H1 (cell line): ENCODE results near the gene RMC1. TPM values are rescaled to one million over a fixed set of nuclear protein-coding genes. Genes with fewer than 3 reads are reported as not detected.

Experiments
- CTCF ChIA-PET: fragments of 300-600 bp; sonication (Branson Sonifier 250); formaldehyde crosslinking; loops from one replicate; lab custom pipeline; 2021; ENCODE audit not compliant: partially characterized antibody; lab: Charles Lee
- POLR2A ChIA-PET: fragments of 300-600 bp; sonication (Branson Sonifier 250); formaldehyde crosslinking; loops from one replicate; lab custom pipeline; 2021; ENCODE audit warnings: inconsistent platforms; ENCODE audit not compliant: partially characterized antibody; lab: Charles Lee
- DNase-seq, 2 experiments: peaks; one replicate each; pipeline versions ENCODE4 v3.0.0 to v3.0.0-alpha.2; 2010 to 2022; ENCODE audit warnings: low spot score in 2 of 2, low read depth in 1 of 2, mixed read lengths in 1 of 2
- FAIRE-seq: peaks from 2 replicates; lab custom pipeline; 2011; peaks lifted over from hg19 to GRCh38; lab: Jason Lieb, UNC
- H2AFZ ChIP-seq: 2 replicates; pipeline ENCODE4 v1.8.1; 2012; ENCODE audit warnings: low read length, inconsistent platforms
- H2AK5ac ChIP-seq: 2 replicates; pipeline ENCODE4 v1.6.1; 2013; ENCODE audit warnings: low read depth, low read length
- H2BK120ac ChIP-seq: replicated peaks from 2 replicates; pipeline ENCODE3; 2013; ENCODE audit warnings: low read depth, low read length, inconsistent platforms
- H2BK12ac ChIP-seq: 2 replicates; pipeline ENCODE4 v1.6.1; 2013; ENCODE audit warnings: low read depth, low read length
- H2BK15ac ChIP-seq: 2 replicates; pipeline ENCODE4 v1.6.1; 2013; ENCODE audit warnings: low read length
- H2BK20ac ChIP-seq: 2 replicates; pipeline ENCODE4 v1.6.1; 2013; ENCODE audit warnings: low read length
- H2BK5ac ChIP-seq: 2 replicates; pipeline ENCODE4 v1.6.1; 2013; ENCODE audit warnings: low read depth, low read length
- H3K14ac ChIP-seq: 2 replicates; pipeline ENCODE4 v1.6.1; 2013; ENCODE audit warnings: inconsistent platforms; ENCODE audit not compliant: insufficient read length
- H3K18ac ChIP-seq: 2 replicates; pipeline ENCODE4 v1.6.1; 2013; ENCODE audit warnings: low read length; ENCODE audit errors: extremely low read depth
- H3K23ac ChIP-seq: 2 replicates; pipeline ENCODE4 v1.6.1; 2013; ENCODE audit warnings: inconsistent platforms; ENCODE audit not compliant: insufficient read length
- H3K23me2 ChIP-seq: 2 replicates; pipeline ENCODE4 v1.6.1; 2013; ENCODE audit warnings: low read depth, low read length
- H3K27ac ChIP-seq: 2 replicates; pipeline ENCODE4 v1.6.1; 2011; ENCODE audit warnings: low read depth, low read length, inconsistent platforms
- H3K27me3 ChIP-seq, 4 experiments: replicated peaks in 1 of 4; 1 replicate in 1 of 4; 2 replicates in 3 of 4; pipeline versions ENCODE4 v1.6.1 to v1.8.1; 2011 to 2013; ENCODE audit warnings: low read length in 3 of 4, mild to moderate bottlenecking in 3 of 4, inconsistent platforms in 2 of 4, mixed read lengths in 2 of 4, moderate library complexity in 1 of 4; ENCODE audit not compliant: control insufficient read depth in 3 of 4, insufficient read depth in 3 of 4; ENCODE audit errors: extremely low read depth in 1 of 4
- H3K36me3 ChIP-seq, 4 experiments: 2 replicates each; pipeline versions ENCODE4 v1.6.1 to v1.8.1; 2011 to 2013; ENCODE audit warnings: mild to moderate bottlenecking in 4 of 4, low read length in 3 of 4, moderate library complexity in 2 of 4, control low read depth in 1 of 4, inconsistent platforms in 1 of 4; ENCODE audit not compliant: insufficient read depth in 4 of 4, control insufficient read depth in 2 of 4
- H3K4ac ChIP-seq: replicated peaks from 2 replicates; pipeline ENCODE3; 2013; ENCODE audit warnings: low read length, low read depth, mixed read lengths, inconsistent platforms; ENCODE audit not compliant: insufficient read length
- H3K4me1 ChIP-seq, 4 experiments: replicated peaks in 1 of 4; 1 replicate in 1 of 4; 2 replicates in 3 of 4; pipeline versions ENCODE4 v1.6.1 to v1.8.1; 2011 to 2013; ENCODE audit warnings: low read length in 3 of 4, inconsistent platforms in 2 of 4, mixed read lengths in 1 of 4; ENCODE audit not compliant: insufficient read depth in 4 of 4, control insufficient read depth in 3 of 4
- H3K4me2 ChIP-seq, 2 experiments: 2 replicates each; pipeline versions ENCODE4 v1.6.1 to v1.8.1; 2011 to 2013; ENCODE audit warnings: low read depth in 2 of 2, low read length in 2 of 2, control low read depth in 1 of 2, inconsistent platforms in 1 of 2, mild to moderate bottlenecking in 1 of 2; ENCODE audit not compliant: insufficient read depth in 1 of 2
- H3K4me3 ChIP-seq, 4 experiments: fragments of 200-600, 300-600 bp in 1 of 4; sonication (generic), shearing (Covaris generic), sonication (Bioruptor Twin) in 1 of 4; 2 replicates each; pipeline versions ENCODE4 v1.5.1 to v1.8.1; 2011 to 2016; ENCODE audit warnings: low read length in 4 of 4, low read depth in 3 of 4, control low read depth in 2 of 4, inconsistent platforms in 2 of 4, mild to moderate bottlenecking in 2 of 4, mixed read lengths in 1 of 4, moderate library complexity in 1 of 4; ENCODE audit not compliant: insufficient read depth in 2 of 4; ENCODE audit errors: extremely low read depth in 1 of 4
- H3K56ac ChIP-seq: replicated peaks from 2 replicates; pipeline ENCODE3; 2013; ENCODE audit warnings: low read depth, mild to moderate bottlenecking, mixed read lengths, low read length, inconsistent platforms; ENCODE audit not compliant: insufficient read length
- H3K79me1 ChIP-seq: 2 replicates; pipeline ENCODE4 v1.6.1; 2013; ENCODE audit warnings: low read depth, low read length, control low read depth
- H3K79me2 ChIP-seq, 2 experiments: 2 replicates each; pipeline versions ENCODE4 v1.6.1 to v1.8.1; 2012 to 2013; ENCODE audit warnings: low read length in 2 of 2, mild to moderate bottlenecking in 2 of 2, inconsistent platforms in 1 of 2; ENCODE audit not compliant: insufficient read depth in 2 of 2, control insufficient read depth in 1 of 2
- H3K9ac ChIP-seq, 4 experiments: replicated peaks in 1 of 4; 1 replicate in 1 of 4; 2 replicates in 3 of 4; pipeline versions ENCODE4 v1.6.1 to v1.8.1; 2011 to 2013; ENCODE audit warnings: low read depth in 3 of 4, low read length in 3 of 4, control low read depth in 2 of 4, mild to moderate bottlenecking in 2 of 4, moderate library complexity in 2 of 4, inconsistent platforms in 1 of 4; ENCODE audit errors: extremely low read depth in 1 of 4
- H3K9me3 ChIP-seq, 2 experiments: 2 replicates each; pipeline versions ENCODE4 v1.6.1 to v1.8.1; 2012 to 2013; ENCODE audit warnings: mild to moderate bottlenecking in 2 of 2, moderate library complexity in 2 of 2, control low read depth in 1 of 2, inconsistent platforms in 1 of 2, low read depth in 1 of 2, low read length in 1 of 2, mixed read lengths in 1 of 2; ENCODE audit not compliant: insufficient read depth in 2 of 2
- H4K20me1 ChIP-seq, 2 experiments: replicated peaks in 1 of 2; 2 replicates each; pipeline versions ENCODE3 to v1.8.1; 2011 to 2013; ENCODE audit warnings: inconsistent platforms in 2 of 2, low read length in 2 of 2, mild to moderate bottlenecking in 1 of 2; ENCODE audit not compliant: insufficient read depth in 2 of 2, control insufficient read depth in 1 of 2
- H4K5ac ChIP-seq: 2 replicates; pipeline ENCODE4 v1.6.1; 2013; ENCODE audit warnings: low read length, low read depth, mixed read lengths, inconsistent platforms; ENCODE audit not compliant: insufficient read length
- H4K8ac ChIP-seq: 2 replicates; pipeline ENCODE4 v1.8.0; 2013; ENCODE audit warnings: mild to moderate bottlenecking, moderate library complexity, low read length, inconsistent platforms; ENCODE audit not compliant: insufficient read depth; ENCODE audit errors: extremely low read depth
- H4K91ac ChIP-seq: replicated peaks from 2 replicates; pipeline ENCODE3; 2013; ENCODE audit warnings: low read length, mixed read lengths, inconsistent platforms; ENCODE audit not compliant: insufficient read length
- MAFK ChIP-seq: IDR thresholded peaks from 2 replicates; pipeline ENCODE4 v1.6.1; 2012; ENCODE audit warnings: low read depth, mild to moderate bottlenecking, improper control_type of control experiment, low read length
- WGBS, 2 experiments: shearing (Covaris generic) in 1 of 2; methylation state at CpG; one replicate each; pipeline versions ENCODE4 v1.1.6 to v1.1.7; 2013 to 2015; ENCODE audit warnings: low lambda C conversion rate in 2 of 2, mixed read lengths in 2 of 2, inconsistent platforms in 1 of 2, low coverage in 1 of 2, missing lambda C conversion rate in 1 of 2; ENCODE audit not compliant: insufficient replicate concordance in 2 of 2, insufficient coverage in 1 of 2, insufficient read length in 1 of 2; ENCODE audit errors: extremely low coverage in 1 of 2, missing lambda C conversion rate in 1 of 2; 5-methylcytosine and 5-hydroxymethylcytosine counted together
- polyA plus RNA-seq, 7 experiments: library from polyadenylated mRNA; depleted of rRNA in 3 of 7; stranded (reverse) in 5 of 7; unstranded in 2 of 7; fragments of >200 nt in 5 of 7; fragments of 200-250 nt in 2 of 7; gene quantifications; 1 replicate in 5 of 7; 2 replicates in 1 of 7; 4 replicates in 1 of 7; pipeline versions ENCODE4 v1.2.1 to v1.2.3, GENCODE V29; 2011 to 2013; ENCODE audit warnings: missing spikeins in 2 of 7, mixed read lengths in 2 of 7
- total RNA-seq: library from RNA; stranded (reverse); fragmentation: NEBNext Ultra II Directional; extraction: Animal tissue kit (Norgen Biotek cat#: 25700); gene quantifications from 2 replicates; pipeline ENCODE4 v1.2.1, GENCODE V29; 2021

Gene RMC1
- total and polyA plus RNA-seq, 2 of the 8 experiments (the other 6 are each of a cell fraction or from before 2014, with no cell fraction given) = 16.4 to 20.1 TPM

GRCh38 chr18:23499291-23499781 is 4.0 kb upstream of the RMC1 start:
- no peak overlapping the region for H2BK120ac ChIP-seq
- H2BK20ac ChIP-seq = no peak overlapping the region
- H3K9me3 ChIP-seq = no peaks in the 10 kb centered on the region
- H4K20me1 ChIP-seq = peaks cover under 1 to 2% of the 10 kb centered on the region in 2 experiments
- H4K5ac ChIP-seq = no peak overlapping the region
- H4K8ac ChIP-seq = no peak overlapping the region
- no peaks in the 10 kb centered on the region for H3K36me3 ChIP-seq
- H3K4me3 ChIP-seq = no peak overlapping the region
- peaks cover 0 to 8% (median 3%) of the 10 kb centered on the region in 4 experiments; a peak in 5 of 7 replicates for H3K27me3 ChIP-seq
- ChIA-PET POLR2A (no interaction called here), CTCF (interaction anchor here (0.6 to 1.9 kb wide), 11 partner anchors 11 to 402 kb away, joined by 3 to 9 read pairs (median 5); no protein-coding TSS in a partner anchor)
- H3K56ac ChIP-seq = no peak overlapping the region
- H4K91ac ChIP-seq = no peak overlapping the region
- 0 out of 2 replicates have a peak overlapping the region, but pooled peaks have one; percentile 61 for H2BK15ac ChIP-seq
- FAIRE-seq (no peak), DNase-seq (no peak)
- H3K27ac ChIP-seq = no peak overlapping the region
- no peak overlapping the region for H2AK5ac ChIP-seq
- no peak overlapping the region for H3K9ac ChIP-seq
- peaks cover 7% of the 10 kb centered on the region; the same call in 1 of the 2 replicates for H3K23me2 ChIP-seq
- H2BK5ac ChIP-seq = no peak overlapping the region
- peaks cover 0 to 4% (median 2%) of the 10 kb centered on the region in 4 experiments; a peak in 3 of 7 replicates for H3K4me1 ChIP-seq
- no peak overlapping the region for H2BK12ac ChIP-seq
- H3K18ac ChIP-seq = no peak overlapping the region
- H3K79me2 ChIP-seq = no peaks in the 10 kb centered on the region
- no peak overlapping the region for H3K23ac ChIP-seq
- 0 out of 2 replicates have a peak overlapping the region, but pooled peaks have one; percentile 43 for H2AFZ ChIP-seq
- no peaks in the 10 kb centered on the region; the same call in 1 of the 2 replicates for H3K79me1 ChIP-seq
- no peak overlapping the region for H3K14ac ChIP-seq
- WGBS, 2 experiments = 75% methylated on average over 11 of the region's 11 CpGs; no CpG with 5 or more reads in 1 of the 2 experiments
- no peak overlapping the region for H3K4ac ChIP-seq
- H3K4me2 ChIP-seq = no peak overlapping the region
- no peak for TF ChIP-seq MAFK
